Parathyroid adenoma (tissue), 2 donors: ENCODE results near the gene TMIE.

Experiments
- H2AFZ ChIP-seq: fragments of 300-600 bp; sonication (generic); one replicate; pipeline ENCODE4 v1.7.0; 2017; ENCODE audit warnings: antibody characterized with exemption, mild to moderate bottlenecking
- H3K27ac ChIP-seq: fragments of 300-600 bp; sonication (generic); one replicate; pipeline ENCODE4 v1.7.0; 2017
- H3K27me3 ChIP-seq: fragments of 300-600 bp; sonication (generic); one replicate; pipeline ENCODE4 v1.7.0; 2017; ENCODE audit warnings: low read length; ENCODE audit not compliant: control insufficient read depth, insufficient read depth
- H3K36me3 ChIP-seq: fragments of 300-600 bp; sonication (generic); one replicate; pipeline ENCODE4 v1.7.0; 2017; ENCODE audit warnings: low read length; ENCODE audit not compliant: control insufficient read depth, insufficient read depth
- H3K4me1 ChIP-seq: fragments of 300-600 bp; sonication (generic); one replicate; pipeline ENCODE4 v1.7.0; 2017; ENCODE audit warnings: control low read depth
- H3K4me2 ChIP-seq: fragments of 300-600 bp; sonication (generic); one replicate; pipeline ENCODE4 v1.7.0; 2017; ENCODE audit warnings: low read length
- H3K4me3 ChIP-seq: fragments of 300-600 bp; sonication (generic); one replicate; pipeline ENCODE4 v1.7.0; 2017; ENCODE audit warnings: low read depth, low read length
- H3K79me2 ChIP-seq: fragments of 300-600 bp; sonication (generic); one replicate; pipeline ENCODE4 v1.7.0; 2017; ENCODE audit warnings: control low read depth
- H3K9ac ChIP-seq: fragments of 300-600 bp; sonication (generic); one replicate; pipeline ENCODE4 v1.7.0; 2017; ENCODE audit warnings: mild to moderate bottlenecking
- H3K9me3 ChIP-seq: fragments of 300-600 bp; sonication (generic); one replicate; pipeline ENCODE4 v1.7.0; 2017; ENCODE audit warnings: low read length; ENCODE audit not compliant: control insufficient read depth
- CTCF ChIP-seq: fragments of 300-600 bp; sonication (generic); IDR thresholded peaks from one replicate; pipeline ENCODE4 v1.7.0; 2017; ENCODE audit warnings: antibody characterized with exemption, mild to moderate bottlenecking
- donor health status: primary hyperparathyroidism.

The TMIE gene

GRCh38 chr3:46730819-46731218, 29.6 kb downstream of the TMIE start:
- no peak for TF ChIP-seq CTCF
- H2AFZ ChIP-seq, result no peak overlapping the region
- no peaks in the 10 kb centered on the region for H3K9me3 ChIP-seq
- H3K9ac ChIP-seq, result no peak overlapping the region
- no peak overlapping the region for H3K4me2 ChIP-seq
- no peak overlapping the region for H3K4me3 ChIP-seq
- H3K4me1 ChIP-seq, result no peaks in the 10 kb centered on the region
- no peaks in the 10 kb centered on the region for H3K79me2 ChIP-seq
- H3K36me3 ChIP-seq, result no peaks in the 10 kb centered on the region
- H3K27ac ChIP-seq, result no peak overlapping the region
- no peaks in the 10 kb centered on the region for H3K27me3 ChIP-seq

DNA sequence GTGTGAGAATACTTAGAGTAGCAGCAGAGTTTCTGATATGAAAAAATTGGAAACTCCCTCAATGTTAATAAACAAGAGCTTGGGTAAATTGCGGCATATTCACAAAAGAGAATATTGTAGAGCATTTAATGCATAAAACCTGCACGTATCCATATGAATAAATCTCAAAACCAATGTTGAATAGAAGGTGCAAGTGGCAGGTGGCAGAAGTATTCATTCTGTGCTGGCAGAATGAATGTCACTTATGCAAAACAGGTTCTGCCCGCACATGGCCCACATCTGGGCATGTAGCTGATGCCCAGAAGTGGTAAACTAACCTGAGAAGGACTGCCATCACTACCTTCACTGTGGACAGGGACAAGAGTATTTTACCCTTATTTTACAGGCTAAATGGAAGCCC, 30.6 kb downstream of the TMIE start:
- Histone ChIP-seq H3K79me2 (no peaks in the 10 kb centered on the region), H3K4me2 (no peak overlapping the region), H3K27me3 (no peaks in the 10 kb centered on the region), H3K4me1 (no peaks in the 10 kb centered on the region), H3K36me3 (no peaks in the 10 kb centered on the region), H3K27ac (no peak overlapping the region), H3K9me3 (no peaks in the 10 kb centered on the region), H2AFZ (no peak overlapping the region), H3K4me3 (no peak overlapping the region), H3K9ac (no peak overlapping the region)
- TF ChIP-seq CTCF, result no peak

DNA sequence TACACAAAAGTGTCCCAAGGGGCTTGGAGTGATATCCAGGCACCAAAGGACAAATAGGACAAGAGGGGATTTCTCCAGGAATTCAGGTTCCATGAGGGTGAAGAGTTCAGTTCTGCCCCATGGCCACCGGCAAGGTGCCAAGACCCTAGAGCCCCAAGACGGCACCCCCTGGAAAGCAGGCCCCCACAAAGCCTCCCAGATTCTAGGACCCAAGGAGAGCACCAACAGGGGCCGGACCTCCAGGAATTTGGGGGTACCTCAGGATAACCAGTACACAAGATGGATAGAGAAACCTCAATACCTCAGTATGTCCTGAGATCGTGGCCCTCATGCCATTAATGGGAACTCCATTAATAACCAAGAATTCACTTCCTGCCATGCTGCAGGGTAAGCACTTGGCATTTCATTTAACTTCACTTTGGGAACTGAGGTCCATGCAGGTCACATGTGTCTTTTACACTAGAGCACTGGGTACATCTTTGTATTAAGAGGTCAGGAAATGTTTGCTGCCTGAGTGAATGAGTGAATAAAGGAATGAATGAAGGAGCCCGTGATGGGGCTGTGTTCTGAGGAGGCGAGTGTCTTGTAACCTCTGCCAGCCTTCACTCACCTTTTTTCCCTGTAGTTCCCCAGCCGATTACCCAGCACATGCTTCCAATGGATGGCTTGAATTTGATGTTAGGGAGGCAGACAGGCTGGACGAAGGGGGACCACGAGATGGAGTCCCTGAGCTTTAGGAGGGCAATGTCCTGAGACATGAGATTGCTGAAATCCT, 32.0 kb downstream of the TMIE start:
- H3K4me3 ChIP-seq, result no peak overlapping the region
- H2AFZ ChIP-seq, result no peak overlapping the region
- H3K4me1 ChIP-seq, result no peaks in the 10 kb centered on the region
- H3K27me3 ChIP-seq, result no peaks in the 10 kb centered on the region
- no peak overlapping the region for H3K27ac ChIP-seq
- no peaks in the 10 kb centered on the region for H3K36me3 ChIP-seq
- TF ChIP-seq CTCF, result no peak
- no peaks in the 10 kb centered on the region for H3K9me3 ChIP-seq
- no peaks in the 10 kb centered on the region for H3K79me2 ChIP-seq
- no peak overlapping the region for H3K9ac ChIP-seq
- no peak overlapping the region for H3K4me2 ChIP-seq

GRCh38 chr3:46734773-46735172, 33.6 kb downstream of the TMIE start:
- Histone ChIP-seq H3K36me3 (no peaks in the 10 kb centered on the region), H3K9me3 (no peaks in the 10 kb centered on the region), H3K4me1 (no peaks in the 10 kb centered on the region), H3K9ac (no peak overlapping the region), H3K27ac (no peak overlapping the region), H3K4me2 (no peak overlapping the region), H3K27me3 (no peaks in the 10 kb centered on the region), H2AFZ (no peak overlapping the region), H3K4me3 (no peak overlapping the region), H3K79me2 (no peaks in the 10 kb centered on the region)
- TF ChIP-seq CTCF, result no peak
